Astrocyte of the hippocampus (primary cell): ENCODE results near the gene TRIM29.

ENCODE experiments used
- DNase-seq: peaks from one replicate; pipeline ENCODE4 v3.0.0; 2011; ENCODE audit warnings: low read depth, low spot score

TRIM29 gene

DNA sequence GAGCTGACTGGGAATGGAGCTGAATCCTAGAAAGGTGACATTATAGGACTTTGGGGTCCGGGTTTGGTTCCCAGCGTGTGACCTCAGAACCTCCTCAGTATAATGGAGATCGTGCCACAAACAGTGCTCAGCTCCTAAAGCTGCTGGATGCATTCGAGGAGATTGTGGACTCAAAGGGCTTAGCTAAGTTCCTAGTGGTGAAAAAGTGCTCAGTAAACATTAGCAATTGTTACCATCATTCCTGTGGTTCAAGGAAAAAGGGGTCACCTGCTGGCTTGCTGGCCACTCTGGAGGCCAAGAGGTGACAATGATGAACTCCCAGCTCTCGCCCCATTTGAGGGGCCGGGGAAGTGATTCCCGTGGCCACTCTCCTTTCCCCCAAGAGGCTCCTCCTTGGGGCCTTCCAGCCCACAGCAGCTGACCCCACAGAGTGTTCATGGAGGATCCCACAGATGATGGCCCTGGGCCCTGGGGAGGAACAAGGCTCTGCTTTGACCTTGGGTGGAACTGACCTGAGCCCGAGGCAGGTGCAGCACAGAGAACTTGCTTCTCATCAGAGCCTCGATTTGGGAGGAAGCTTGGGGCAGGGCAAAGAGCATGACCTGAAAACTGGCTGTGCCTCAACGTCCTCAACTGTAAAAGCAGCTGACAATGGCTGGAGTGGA lies 40.1 kb downstream of the TRIM29 start:
- no peak for DNase-seq

DNA sequence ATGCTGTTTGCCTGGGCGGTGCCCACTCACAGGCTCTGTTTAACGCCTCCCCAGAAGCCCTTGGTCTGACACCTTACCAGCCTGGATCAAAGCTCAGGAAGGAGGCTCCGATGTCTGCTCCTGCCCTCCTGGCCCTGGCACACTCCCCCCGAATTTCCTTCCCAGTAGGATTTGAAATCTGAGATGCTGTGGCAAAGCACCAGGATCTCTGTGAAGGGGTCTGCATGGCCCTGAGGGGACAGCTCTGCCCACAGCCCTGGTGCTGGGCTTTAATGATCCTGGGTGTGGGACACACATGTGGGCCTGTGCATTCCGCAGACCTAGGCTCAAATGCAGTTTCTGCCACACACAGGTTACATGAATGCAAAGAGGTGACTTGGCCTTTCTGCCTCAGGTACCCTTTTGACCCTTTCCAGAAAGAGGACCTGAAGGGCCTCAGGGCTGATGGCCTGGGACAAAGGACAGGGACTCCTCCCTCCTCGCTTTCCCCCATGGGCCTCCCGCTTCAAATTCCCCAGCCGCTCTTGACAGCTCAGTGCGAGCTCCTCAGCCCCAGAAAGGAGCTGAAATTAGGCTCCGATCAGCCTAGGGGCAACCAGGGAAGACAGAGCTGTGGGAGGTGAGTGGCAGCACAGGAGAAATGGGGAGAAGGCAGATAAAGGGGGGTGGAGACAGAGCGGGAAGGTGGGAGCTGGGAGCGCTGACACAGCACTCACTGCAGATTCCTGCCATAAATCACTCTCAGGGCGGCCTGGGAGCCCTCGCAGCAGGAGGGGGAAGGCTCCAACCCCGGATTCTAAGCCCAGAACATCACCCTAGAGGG lies 41.3 kb downstream of the TRIM29 start:
- no peak for DNase-seq

DNA sequence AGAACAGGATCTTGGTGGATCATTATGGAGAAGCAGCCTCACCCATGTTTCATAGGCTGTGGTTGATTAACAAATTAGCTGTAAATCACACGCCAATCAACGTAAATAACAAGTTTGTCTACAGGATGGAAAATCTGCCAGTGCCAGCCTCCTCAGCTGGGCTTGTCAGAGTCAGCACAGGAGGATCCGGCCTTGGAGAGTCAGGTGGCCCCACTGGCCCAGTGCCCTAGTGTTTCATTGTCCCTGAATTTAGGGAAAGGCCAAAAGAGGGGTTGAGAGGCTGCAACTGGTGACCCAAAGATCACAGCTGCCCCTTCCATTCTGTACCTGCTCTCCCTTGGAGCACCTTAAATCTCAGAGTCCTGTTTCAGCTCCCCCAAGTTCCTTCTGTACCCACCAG lies 42.4 kb downstream of the TRIM29 start:
- DNase-seq, result no peak

DNA sequence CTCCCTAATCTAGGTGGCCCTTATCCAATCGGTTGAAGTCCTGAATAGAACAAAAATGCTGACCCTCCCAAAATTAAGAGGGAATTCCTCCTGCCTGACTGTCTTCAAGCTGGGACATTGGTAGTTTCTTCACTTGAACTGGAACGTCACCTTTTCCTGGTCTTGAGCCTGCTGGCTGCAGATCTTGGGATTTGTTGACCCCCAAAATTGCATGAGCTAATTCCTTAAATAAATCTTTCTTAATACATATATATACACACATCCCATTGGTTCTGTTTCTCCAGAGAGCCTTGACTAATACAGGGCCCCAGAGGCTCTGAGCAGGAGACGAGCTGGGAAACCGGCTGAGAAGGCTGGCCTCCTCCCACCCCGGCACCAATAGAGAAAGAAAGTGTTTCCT lies 46.2 kb downstream of the TRIM29 start:
- DNase-seq, result no peak

DNA sequence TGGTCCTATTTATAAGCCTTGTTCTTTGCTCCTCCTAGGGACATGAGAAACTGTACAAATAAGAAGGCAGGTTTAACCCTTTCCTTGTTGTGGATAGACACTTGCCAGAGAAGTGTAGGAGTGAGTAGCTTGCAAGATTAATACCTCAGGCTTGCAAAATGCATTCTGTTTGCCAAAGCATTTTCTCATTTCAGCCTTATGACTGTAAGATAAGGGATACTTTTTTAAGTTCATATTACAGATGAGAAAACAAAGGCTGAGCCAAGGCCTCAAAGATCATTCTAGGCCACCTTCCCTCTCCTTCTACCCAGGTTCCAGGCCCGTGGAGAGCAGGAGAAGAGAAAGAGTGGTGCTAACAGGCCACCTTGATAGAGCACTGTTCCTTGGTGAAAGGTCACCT lies 46.8 kb downstream of the TRIM29 start:
- DNase-seq, result no peak

DNA sequence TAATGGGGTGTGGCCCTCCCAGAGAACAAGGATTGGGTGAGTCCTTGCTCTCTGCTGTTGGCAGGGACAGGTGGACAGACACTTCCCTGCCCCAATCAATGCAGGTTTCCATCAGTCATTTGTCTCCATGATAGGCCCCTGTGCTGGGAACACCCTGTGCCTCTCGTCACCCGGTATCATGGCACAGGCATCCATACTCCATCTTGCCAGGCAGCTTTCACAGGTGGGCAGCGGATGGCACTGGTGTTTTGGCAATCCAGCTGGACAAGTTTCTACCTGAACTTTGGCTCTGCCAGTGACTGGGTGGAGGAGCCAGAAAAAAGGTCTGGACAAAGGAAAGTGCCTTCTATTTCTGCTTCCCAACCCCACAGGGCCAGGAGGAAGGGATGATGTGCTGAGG lies 47.5 kb downstream of the TRIM29 start:
- no peak for DNase-seq

DNA sequence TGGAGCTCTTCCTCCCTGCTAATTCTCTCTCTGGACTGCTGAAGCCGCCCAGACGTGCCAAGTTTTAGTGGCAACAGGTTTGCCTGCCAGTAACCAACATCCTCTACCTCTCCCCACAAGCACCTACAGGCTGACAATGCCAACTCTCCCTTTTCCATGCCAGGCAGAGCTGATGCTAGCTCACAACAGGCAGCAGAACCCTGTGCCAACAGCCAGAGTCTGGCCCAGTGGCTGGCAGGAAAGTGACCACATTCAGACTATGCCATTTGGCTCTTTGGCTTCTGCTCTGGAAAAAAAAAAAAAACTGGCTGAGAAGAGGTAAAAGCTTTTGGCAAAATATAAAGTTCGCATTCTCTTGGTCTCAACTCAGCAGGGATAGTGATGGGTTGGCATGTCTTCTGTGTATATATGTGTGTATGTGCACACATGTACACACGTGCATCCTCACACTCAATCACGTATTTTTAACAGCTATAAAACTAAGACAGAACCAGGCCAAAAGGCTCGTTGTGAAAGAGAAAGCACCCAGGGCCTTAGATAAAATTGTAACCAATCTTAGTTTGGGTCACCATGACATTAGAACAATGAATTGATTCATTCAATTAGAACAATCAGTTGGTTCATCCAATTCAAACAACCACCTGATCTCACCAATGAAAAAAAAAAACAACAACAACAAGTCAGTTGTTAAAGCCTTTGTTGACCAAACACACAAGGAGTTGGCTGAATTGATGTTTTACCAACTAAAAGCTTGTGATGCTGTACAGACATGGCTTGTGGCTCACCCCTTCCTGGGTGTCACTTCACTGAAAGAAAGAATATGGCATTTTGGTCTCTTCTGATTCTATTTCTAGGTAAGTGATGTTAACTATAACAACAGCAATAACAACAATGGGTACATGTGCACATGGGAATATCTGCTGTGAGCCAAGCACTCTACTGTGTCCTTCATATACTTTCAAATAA lies 48.6 kb downstream of the TRIM29 start:
- no peak for DNase-seq

DNA sequence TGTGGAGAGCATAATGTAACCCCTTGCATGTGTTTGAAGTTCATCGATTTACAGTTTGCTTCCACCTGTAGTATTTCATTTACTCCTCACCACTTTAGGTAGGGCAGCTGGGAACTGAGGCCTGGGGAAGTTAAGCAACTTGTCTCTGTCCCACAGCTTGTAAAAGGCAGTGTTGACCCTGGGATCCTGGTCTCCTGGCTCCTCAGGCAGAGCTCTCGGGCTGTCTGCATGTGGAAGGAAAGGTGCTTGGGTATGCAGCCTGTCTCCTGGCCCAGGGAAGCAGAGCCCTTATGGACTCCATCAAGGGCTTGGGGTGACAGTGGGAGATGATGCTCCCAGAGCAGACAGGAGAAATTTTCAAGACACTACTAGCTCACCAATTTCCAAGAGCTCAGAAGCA lies 49.9 kb downstream of the TRIM29 start:
- no peak for DNase-seq

DNA sequence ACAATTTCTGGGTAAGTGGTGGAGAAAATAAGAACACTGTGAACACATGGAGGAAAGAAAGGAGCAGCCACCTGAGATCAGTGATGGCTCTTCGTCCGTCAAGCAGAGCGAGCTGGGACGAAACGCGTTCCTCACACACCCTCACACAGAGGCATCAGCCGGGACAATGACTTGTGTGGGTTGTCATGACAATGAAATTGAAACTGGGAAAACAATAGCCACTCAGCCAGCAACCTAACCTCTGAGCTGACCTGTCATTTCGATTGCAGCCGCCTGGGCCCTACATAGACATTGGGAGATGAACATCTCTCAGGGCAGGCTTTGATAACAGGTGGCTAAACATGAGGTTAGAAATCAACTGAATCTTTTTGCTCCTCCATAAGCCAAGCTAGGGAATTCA lies 51.3 kb downstream of the TRIM29 start:
- DNase-seq, result no peak

DNA sequence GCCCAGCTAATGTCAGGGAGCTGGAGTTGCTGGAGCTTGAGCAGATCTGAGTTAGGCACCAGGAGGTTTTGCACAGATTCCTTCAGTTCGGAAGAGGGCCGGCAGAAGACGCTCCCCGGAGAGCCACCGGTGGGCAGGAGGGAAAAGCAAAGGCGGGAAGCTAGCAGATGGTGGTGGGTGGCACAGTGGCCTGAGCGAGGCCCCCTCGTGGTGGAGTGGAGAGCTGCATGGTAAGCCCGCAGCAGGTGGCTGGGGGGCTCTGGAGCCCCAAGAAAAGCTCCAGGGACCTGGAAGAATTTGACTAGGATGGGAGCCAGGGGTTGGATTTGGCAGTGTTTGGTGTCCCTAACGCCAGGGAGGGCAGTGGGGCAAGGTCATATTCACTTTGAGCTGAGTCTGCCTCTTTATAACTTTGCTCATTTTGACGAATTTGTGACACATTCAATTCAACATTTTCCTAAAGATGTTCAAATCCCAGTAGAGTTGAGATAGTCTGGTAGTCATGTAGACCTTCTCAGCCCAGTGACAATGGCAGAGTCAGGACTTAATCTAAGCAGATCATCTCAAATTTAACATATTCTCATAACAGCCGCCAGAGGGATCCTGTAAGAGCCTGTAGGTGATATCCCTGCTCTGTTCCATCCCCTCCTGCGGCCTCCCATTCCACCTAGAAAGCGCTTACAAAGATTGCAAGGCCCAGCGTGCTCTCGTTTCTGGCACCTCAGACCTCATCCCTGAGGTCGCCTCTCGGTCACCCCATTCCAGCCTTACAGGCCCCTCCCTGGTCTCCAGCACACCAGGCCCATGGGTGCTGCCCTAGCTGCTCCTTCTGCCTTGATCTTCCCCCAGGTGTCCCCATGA lies 57.9 kb downstream of the TRIM29 start:
- no peak for DNase-seq

DNA sequence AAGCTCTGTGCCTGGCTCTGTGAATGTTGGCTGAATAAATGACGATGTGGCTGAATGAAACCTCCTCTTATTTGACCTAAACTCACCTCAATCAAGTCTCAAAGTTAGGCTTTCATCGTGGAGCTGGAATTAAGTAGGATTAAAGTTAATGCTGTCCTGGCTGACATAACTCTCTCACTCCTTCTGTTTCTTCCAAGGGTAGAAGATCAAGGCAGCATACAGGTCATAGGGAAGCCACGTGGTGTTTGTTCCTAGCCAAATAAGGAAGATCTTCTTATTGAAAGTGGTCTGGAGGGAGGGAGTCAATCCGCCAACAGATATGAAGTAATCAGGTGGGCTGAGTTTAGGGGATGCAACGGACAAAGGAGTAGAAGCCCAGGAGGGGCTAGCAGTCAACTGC lies 59.5 kb downstream of the TRIM29 start:
- no peak for DNase-seq

DNA sequence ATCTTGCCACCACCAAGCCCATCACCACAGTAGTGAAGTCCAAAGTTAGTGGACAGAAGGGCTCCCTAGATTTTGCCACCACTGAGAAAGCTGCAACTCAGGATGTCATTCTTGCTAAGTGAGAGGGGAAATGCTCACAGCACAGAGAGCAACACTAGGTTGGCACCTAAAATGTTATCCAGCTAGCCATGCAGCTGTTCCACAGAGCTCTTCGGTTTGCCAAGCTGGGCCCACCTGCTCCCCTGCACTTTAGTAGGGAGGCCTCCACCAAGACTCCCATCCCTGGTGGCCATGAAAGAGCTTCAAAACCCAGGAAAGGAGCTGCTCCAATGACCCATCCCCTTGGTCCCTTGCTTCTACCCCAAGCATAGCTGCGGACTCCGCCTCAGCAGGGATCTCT lies 63.8 kb downstream of the TRIM29 start:
- no peak for DNase-seq

DNA sequence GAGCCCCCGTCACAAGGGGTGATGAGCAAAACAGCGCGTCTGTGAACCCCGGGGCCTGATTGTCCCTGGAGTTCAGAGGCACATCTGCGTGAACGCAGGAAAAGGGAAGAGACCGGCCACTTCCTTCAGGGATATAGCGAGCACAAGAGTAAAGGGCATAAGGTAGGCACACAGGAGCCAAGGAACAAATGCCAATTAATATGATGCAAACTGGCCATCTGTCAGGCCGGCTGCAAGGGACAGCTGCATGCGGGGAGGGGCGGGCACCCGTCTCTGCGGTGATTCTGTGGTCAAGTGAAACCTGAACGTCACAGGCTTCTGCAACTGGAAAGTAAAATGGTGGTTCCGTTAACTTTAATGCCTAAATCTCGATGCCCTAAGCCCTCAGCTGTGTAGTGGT lies 64.7 kb downstream of the TRIM29 start:
- no peak for DNase-seq

DNA sequence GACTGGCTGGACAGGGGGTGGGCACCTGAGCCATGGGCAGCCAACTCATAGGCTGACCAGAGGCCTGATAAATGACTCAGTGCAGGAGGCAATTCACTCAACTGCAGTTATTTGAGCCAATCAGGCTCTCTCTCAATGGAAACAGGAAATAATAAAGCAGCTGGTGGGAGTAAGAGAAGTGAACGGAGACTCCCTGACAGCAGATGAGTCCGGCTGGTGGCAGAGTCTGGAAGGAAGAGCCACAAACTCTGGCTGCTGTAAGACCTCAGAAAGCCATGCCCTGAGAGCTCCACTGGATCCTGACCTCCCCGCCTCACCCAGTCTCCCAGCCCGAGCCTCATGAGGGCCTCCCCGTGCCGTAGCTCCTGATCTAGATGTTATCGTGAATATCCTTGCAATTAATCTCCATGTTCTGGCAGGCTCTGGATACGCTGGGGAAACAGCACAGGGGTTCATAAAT lies 69.8 kb downstream of the TRIM29 start:
- peak; percentile 34 for DNase-seq

DNA sequence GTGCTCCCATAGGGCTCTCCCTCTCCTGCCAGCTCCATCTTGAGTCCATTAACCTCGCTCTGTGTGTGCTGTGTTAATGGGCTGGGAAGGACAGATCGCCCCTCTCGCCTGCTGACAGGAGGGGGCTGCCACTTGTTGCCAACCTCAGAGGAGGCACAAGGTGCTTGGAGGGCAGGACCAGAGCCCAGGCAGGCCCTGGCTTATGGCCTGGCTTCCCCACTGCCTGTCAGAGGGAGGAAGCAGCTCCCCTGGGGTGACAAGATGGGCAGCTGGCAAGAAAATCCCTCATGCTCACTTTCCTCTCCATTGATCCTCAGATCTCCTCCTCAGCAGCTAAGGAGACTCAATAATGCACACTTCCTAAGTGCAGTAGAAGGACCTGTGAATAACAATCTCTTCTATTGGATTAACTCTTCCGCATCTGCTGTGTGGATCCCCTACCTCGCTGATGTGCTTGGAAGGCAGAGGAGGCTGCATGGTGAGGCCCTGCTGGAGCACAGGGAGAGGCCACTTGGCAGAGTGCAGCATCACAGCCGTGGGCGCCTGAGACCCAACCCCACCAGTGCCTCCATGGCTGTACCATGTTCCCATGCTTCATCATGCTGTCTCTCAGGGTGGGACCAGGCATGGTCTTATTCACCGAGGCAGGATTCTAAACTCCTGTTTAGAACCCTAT lies 70.3 kb downstream of the TRIM29 start:
- no peak for DNase-seq

DNA sequence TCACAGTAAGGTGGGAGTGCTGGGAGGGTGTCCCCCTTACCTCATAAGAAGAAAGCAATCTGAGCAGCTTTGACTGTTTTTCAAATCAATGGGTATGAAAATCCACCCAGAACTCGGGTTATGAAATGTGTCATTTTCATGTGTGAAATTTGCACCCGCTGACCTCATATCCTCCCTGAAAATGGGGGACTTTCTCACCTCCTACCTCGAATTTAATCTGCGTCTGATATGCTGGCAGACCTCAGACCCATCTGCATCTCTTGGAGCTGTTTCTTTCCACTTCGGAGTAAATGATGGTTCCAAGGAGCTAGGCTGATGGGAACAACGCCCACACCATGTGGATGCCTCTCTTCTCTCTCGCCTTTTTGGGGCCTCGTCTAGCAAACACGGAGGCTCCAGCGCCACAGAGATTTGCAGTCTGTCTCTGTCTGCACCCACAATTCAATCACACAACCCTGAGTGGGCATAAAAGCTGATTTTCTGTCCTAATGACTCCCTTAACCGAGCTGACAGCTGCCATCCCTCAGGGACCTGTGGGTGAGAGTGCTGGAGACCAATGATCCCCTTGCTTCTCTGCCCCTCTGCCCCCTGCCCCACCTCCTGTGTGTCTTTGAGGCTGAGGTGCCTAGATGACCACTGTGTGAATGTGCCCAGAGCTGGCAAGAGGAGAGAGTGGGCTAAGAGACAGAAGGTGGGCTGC lies 71.0 kb downstream of the TRIM29 start:
- DNase-seq, result no peak

DNA sequence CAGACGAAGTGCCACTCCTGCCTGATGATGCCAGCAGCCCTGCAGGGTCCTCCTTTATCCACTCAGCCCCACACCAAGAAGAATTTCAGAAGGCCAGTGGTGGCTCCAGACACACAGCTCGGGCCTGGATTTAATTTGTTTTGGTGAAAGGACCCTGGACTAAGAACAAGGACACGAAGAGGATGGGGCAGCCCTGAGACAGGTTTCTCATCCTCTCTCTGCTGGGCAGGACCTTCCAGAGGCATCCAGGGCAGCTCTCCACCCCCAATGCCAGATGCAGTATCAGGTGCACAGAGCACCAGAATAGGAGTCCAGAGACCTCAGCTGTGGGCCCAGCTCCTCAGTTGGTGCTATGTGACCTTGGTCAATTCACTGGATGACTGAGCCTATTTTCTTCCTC lies 72.0 kb downstream of the TRIM29 start:
- no peak for DNase-seq

DNA sequence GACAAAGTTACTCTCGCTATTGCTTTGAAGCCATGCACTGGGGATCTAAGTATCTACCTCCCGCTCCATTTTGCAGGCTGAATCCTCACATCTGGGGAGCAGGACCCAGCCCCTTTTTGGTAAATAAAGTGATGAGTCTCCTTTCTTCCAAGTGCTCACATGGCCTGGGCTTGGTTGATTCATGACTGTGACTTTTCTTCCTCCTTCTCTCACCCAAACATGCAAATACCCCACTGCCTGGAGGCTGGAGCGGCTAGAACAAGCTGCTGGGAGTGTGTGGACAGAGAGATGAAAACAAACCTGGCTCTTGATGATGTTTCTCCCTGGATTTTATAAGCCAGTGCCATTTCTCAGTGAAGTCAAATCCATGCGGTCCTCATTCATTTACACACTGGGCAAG lies 72.7 kb downstream of the TRIM29 start:
- no peak for DNase-seq

DNA sequence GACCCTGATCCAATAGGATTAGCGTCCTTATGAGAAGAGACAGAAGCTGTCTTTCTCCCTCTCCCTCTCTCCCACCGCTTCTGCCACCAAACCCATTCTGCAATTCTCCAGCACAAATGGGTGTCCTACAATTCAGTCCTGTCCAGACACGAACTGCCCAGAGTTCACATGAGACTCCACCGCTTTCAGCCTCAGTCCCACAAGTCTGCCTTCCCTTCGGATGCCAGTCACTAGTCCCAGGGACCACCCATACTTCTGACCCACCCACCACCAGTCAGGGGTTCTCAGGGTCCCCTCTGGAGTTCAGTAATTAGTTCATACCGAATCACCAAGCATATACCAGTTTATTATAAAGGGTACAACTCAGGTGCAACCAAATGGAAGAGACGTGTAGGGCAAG lies 73.6 kb downstream of the TRIM29 start:
- no peak for DNase-seq
